HG03460 (cell line): ENCODE data around the gene TCFL5.

Experiments used
- ATAC-seq: cut with Tn5 transposase; IDR thresholded peaks from one replicate; pipeline ENCODE4 v1.9.1; 2021; ENCODE audit not compliant: unreplicated experiment

The TCFL5 gene

GRCh38 chr20:62814060-62814708 is 47.4 kb downstream of the TCFL5 start:
- ATAC-seq = no peak

- no peak for ATAC-seq
Measured at GRCh38 chr20:62813588-62813987, 48.0 kb downstream of the TCFL5 start.

- ATAC-seq = no peak
Measured at GRCh38 chr20:62812907-62813200, 48.8 kb downstream of the TCFL5 start.

- ATAC-seq = no peak
Measured at GRCh38 chr20:62812181-62812906, 49.3 kb downstream of the TCFL5 start.

GRCh38 chr20:62811720-62812119 is 49.9 kb downstream of the TCFL5 start:
- no peak for ATAC-seq

- no peak for ATAC-seq
Measured at GRCh38 chr20:62811320-62811719, 50.3 kb downstream of the TCFL5 start.

GRCh38 chr20:62809530-62810428 is 51.8 kb downstream of the TCFL5 start:
- no peak for ATAC-seq

GRCh38 chr20:62808211-62808865 is 53.3 kb downstream of the TCFL5 start:
- ATAC-seq = no peak

- ATAC-seq = no peak
Measured at GRCh38 chr20:62807444-62808210, 54.0 kb downstream of the TCFL5 start.

- ATAC-seq = no peak
Measured at GRCh38 chr20:62806383-62807050, 55.1 kb downstream of the TCFL5 start.

- no peak for ATAC-seq
Measured at GRCh38 chr20:62805711-62806382, 55.8 kb downstream of the TCFL5 start.

GRCh38 chr20:62805155-62805710 is 56.4 kb downstream of the TCFL5 start:
- ATAC-seq = no peak

- no peak for ATAC-seq
Measured at GRCh38 chr20:62804627-62805154, 56.9 kb downstream of the TCFL5 start, which contains the start of gene OGFR. TSS of gene OGFR (plus strand) at chr20:62804835. CDS start at chr20:62804860, 25 bp downstream.

GRCh38 chr20:62804021-62804626 is 57.5 kb downstream of the TCFL5 start:
- ATAC-seq = no peak

GRCh38 chr20:62802026-62802712 is 59.5 kb downstream of the TCFL5 start:
- no peak for ATAC-seq

- ATAC-seq = no peak
Measured at GRCh38 chr20:62801284-62802010, 60.2 kb downstream of the TCFL5 start.
